K562 (cell line): ENCODE results near the gene VKORC1. TPM values are rescaled to one million over a fixed set of nuclear protein-coding genes. Genes with fewer than 3 reads are reported as not detected.

Source experiments
- ATF1 ChIP-seq, 2 experiments: fragments of 450-650 bp in 1 of 2; IDR thresholded peaks; 2 replicates each; pipeline ENCODE4 v1.6.1; 2016; ENCODE audit warnings: missing compliant biosample characterization in 1 of 2, missing genetic modification characterization in 1 of 2
- CHD4 ChIP-seq: fragments of 200-600 bp; sonication (generic); IDR thresholded peaks from 3 replicates; pipeline ENCODE4 v1.6.1; 2012; ENCODE audit warnings: low read depth, mild to moderate bottlenecking, mixed read lengths, low read length, inconsistent platforms; ENCODE audit not compliant: insufficient read depth, insufficient replicate concordance, poor library complexity, severe bottlenecking
- CREM ChIP-seq: IDR thresholded peaks from 2 replicates; pipeline ENCODE4 v1.6.1; 2014; ENCODE audit warnings: antibody characterized with exemption, low read depth
- HDAC1 ChIP-seq, 2 experiments: fragments of 450-650 bp; IDR thresholded peaks; 2 replicates each; pipeline ENCODE4 v1.6.1; 2016 to 2017; ENCODE audit warnings: inconsistent platforms in 1 of 2, mild to moderate bottlenecking in 1 of 2, moderate library complexity in 1 of 2
- NCOA1 ChIP-seq: fragments of 450-650 bp; IDR thresholded peaks from 2 replicates; pipeline ENCODE4 v1.6.1; 2016; ENCODE audit warnings: low read depth
- NFYB ChIP-seq: IDR thresholded peaks from 2 replicates; pipeline ENCODE4 v1.6.1; 2011; ENCODE audit warnings: mild to moderate bottlenecking, moderate library complexity; ENCODE audit not compliant: insufficient read length; ENCODE audit errors: extremely low read depth
- PHF8 ChIP-seq: fragments of 200-600 bp; sonication (generic); IDR thresholded peaks from 2 replicates; pipeline ENCODE4 v1.6.1; 2012; ENCODE audit warnings: mixed run types, mild to moderate bottlenecking, inconsistent platforms, low read length, moderate library complexity, borderline replicate concordance
- PML ChIP-seq: IDR thresholded peaks from 2 replicates; pipeline ENCODE4 v1.6.1; 2012; ENCODE audit warnings: low read length, inconsistent platforms
- POLR3G ChIP-seq: IDR thresholded peaks from 2 replicates; pipeline ENCODE4 v1.6.1; 2011; ENCODE audit not compliant: insufficient read length, insufficient replicate concordance; ENCODE audit errors: extremely low read depth
- PTTG1 ChIP-seq: fragments of 450-650 bp; IDR thresholded peaks from 2 replicates; pipeline ENCODE4 v1.6.1; 2016; ENCODE audit warnings: low read depth, mild to moderate bottlenecking, missing genetic modification characterization, missing compliant biosample characterization
- RAD21 ChIP-seq, 2 experiments: fragments of 250-450 bp in 1 of 2; fragments of 450-650 bp in 1 of 2; sonication (Bioruptor Pico) in 1 of 2; formaldehyde crosslinking in 1 of 2; IDR thresholded peaks in 1 of 2; conservative IDR thresholded peaks in 1 of 2; 2 replicates each; pipeline versions ENCODE4 v1.4.0 to v1.8.0; 2020 to 2022; ENCODE audit warnings: mild to moderate bottlenecking in 2 of 2, moderate library complexity in 1 of 2
- SIN3A ChIP-seq, 2 experiments: fragments of 150-350 bp in 1 of 2; IDR thresholded peaks; 2 replicates each; pipeline ENCODE4 v1.6.1; 2011 to 2016; ENCODE audit warnings: borderline replicate concordance in 2 of 2, low read depth in 2 of 2, low read length in 2 of 2, mild to moderate bottlenecking in 2 of 2, moderate library complexity in 2 of 2; ENCODE audit not compliant: control insufficient read depth in 1 of 2
- TAF7 ChIP-seq: fragments of 450-650 bp; IDR thresholded peaks from 2 replicates; pipeline ENCODE4 v1.6.1; 2016; ENCODE audit warnings: missing genetic modification characterization, missing compliant biosample characterization
- TRIM24 ChIP-seq, 2 experiments: fragments of 450-650 bp; IDR thresholded peaks; 2 replicates each; pipeline ENCODE4 v1.6.1; 2016
- U2AF2 ChIP-seq: fragments of 200-400 bp; formaldehyde crosslinking; optimal IDR thresholded peaks from 2 replicates; pipeline ENCODE3; 2017; ENCODE audit warnings: low read depth, mild to moderate bottlenecking, low read length
- ZKSCAN3 ChIP-seq: fragments of 250-450 bp; sonication (Bioruptor Pico); IDR thresholded peaks from 2 replicates; pipeline ENCODE4 v1.4.0; 2020
- ZNF239 ChIP-seq: fragments of 250-450 bp; sonication (Bioruptor Pico); IDR thresholded peaks from 2 replicates; pipeline ENCODE4 v1.4.0; 2020; ENCODE audit warnings: mild to moderate bottlenecking
- ZNF282 ChIP-seq: sonication (generic); formaldehyde crosslinking; IDR thresholded peaks from 2 replicates; pipeline ENCODE4 v1.8.1; 2023; ENCODE audit warnings: missing genetic modification reagents
- ZNF586 ChIP-seq: fragments of 450-650 bp; formaldehyde crosslinking; conservative IDR thresholded peaks from 2 replicates; pipeline ENCODE4 v1.4.0; 2020; ENCODE audit warnings: mild to moderate bottlenecking, moderate library complexity
- polyA plus RNA-seq, 8 experiments: library from polyadenylated mRNA; depleted of rRNA in 4 of 8; stranded (reverse) in 5 of 8; unstranded in 3 of 8; fragments of >200 nt; fragmentation: Nextera tagmentation in 2 of 8; fragmentation: Illumina TruSeq in 1 of 8; extraction: Ambion mirVana in 2 of 8; extraction: Trizol in 1 of 8; gene quantifications; 2 replicates each; pipeline versions ENCODE4 v1.2.1 to v1.2.3, GENCODE V29; 2011 to 2014; ENCODE audit warnings: inconsistent platforms in 1 of 8, missing spikeins in 1 of 8
- total RNA-seq, 7 experiments: library from RNA; depleted of rRNA in 6 of 7; stranded (reverse); fragments of >200 nt in 6 of 7; fragmentation: Illumina TruSeq in 2 of 7; extraction: Trizol in 2 of 7; gene quantifications; 2 replicates each; pipeline versions ENCODE4 v1.2.1 to v1.2.3, GENCODE V29; 2011 to 2021; ENCODE audit warnings: low replicate concordance in 1 of 7
- TF ChIP-seq, protein P1 (sequence below), 2 experiments: fragments of 200-800 bp in 1 of 2; sonication (Bioruptor generic) in 1 of 2; sonication (generic) in 1 of 2; formaldehyde crosslinking in 1 of 2; IDR thresholded peaks in 1 of 2; conservative IDR thresholded peaks in 1 of 2; 2 replicates each; pipeline versions ENCODE4 v1.5.0 to v1.6.1; 2016 to 2020; ENCODE audit warnings: missing compliant biosample characterization in 1 of 2, missing genetic modification characterization in 1 of 2, missing genetic modification reagents in 1 of 2
- TF ChIP-seq, protein P2 (sequence below), 3 experiments: IDR thresholded peaks in 2 of 3; conservative IDR thresholded peaks in 1 of 3; 2 replicates each; pipeline ENCODE4 v1.5.1; 2011 to 2012; ENCODE audit warnings: low read length in 3 of 3, mild to moderate bottlenecking in 3 of 3, control low read depth in 2 of 3, improper control_type of control experiment in 1 of 3, inconsistent platforms in 1 of 3, low read depth in 1 of 3, mixed read lengths in 1 of 3, moderate library complexity in 1 of 3; ENCODE audit not compliant: insufficient read depth in 2 of 3
- TF ChIP-seq, protein P3 (sequence below), 2 experiments: fragments of 450-650 bp; conservative IDR thresholded peaks; 2 replicates each; pipeline ENCODE4 v1.6.1; 2017; ENCODE audit warnings: mild to moderate bottlenecking in 2 of 2, moderate library complexity in 2 of 2

VKORC1 gene
- total and polyA plus RNA-seq, 9 of the 15 experiments (the other 6 are each of a cell fraction or from before 2014, with no cell fraction given): 30.0 to 119 (median 62.1) TPM

DNA sequence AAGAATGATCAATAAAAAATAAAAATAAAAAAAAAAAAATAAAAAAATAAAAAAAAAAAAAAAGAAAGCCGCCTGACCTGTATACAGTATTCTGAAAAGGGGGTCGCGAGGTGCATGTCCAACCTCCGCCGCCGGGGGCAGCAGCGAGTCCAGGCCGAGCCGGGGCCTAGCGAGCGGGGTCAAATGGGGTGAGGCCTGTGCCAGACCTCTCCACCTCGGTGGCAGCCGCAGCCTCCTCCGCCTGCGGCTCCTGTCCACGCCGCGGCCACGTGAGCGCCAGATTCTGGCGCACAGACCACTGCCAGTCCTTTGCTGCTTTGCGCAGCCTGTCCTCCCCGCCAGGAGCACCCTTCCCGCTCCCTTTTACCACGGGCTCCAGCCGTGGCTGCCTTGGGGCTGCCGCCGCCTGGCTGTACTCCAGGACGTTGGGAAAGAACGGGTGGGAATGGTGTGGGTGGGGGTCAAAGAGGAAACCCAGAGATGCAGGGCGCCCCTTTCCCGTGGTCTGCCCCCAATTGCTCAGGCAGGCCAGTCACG lies 11.1 kb upstream of the VKORC1 start (continued):
- TF ChIP-seq, protein P1, sequence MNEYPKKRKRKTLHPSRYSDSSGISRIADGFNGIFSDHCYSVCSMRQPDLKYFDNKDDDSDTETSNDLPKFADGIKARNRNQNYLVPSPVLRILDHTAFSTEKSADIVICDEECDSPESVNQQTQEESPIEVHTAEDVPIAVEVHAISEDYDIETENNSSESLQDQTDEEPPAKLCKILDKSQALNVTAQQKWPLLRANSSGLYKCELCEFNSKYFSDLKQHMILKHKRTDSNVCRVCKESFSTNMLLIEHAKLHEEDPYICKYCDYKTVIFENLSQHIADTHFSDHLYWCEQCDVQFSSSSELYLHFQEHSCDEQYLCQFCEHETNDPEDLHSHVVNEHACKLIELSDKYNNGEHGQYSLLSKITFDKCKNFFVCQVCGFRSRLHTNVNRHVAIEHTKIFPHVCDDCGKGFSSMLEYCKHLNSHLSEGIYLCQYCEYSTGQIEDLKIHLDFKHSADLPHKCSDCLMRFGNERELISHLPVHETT (CRISPR knock-in tag; conservative IDR thresholded peaks at IDR 0.05 in 1 of 2, IDR thresholded peaks at IDR 0.05 in 1 of 2): peak in 1 of 2 experiments; percentile 21; a peak in 1 of 4 replicates
- no peak for TF ChIP-seq U2AF2
- TF ChIP-seq RAD21 (CRISPR knock-in tag; conservative IDR thresholded peaks at IDR 0.05 in 1 of 2, IDR thresholded peaks at IDR 0.05 in 1 of 2): peak; percentile 38 to 47; a peak in 3 of 4 replicates
- TF ChIP-seq SIN3A (IDR thresholded peaks at IDR 0.05; ENCODE audit: borderline replicate concordance in 2 of 2, control insufficient read depth in 1 of 2, low read depth in 2 of 2, low read length in 2 of 2): peak in 1 of 2 experiments; percentile 49; a peak in 1 of 4 replicates
- TF ChIP-seq ZNF239: no peak
- TF ChIP-seq ZKSCAN3 (CRISPR knock-in tag): no peak
- TF ChIP-seq NCOA1: peak; percentile 83
- no peak for TF ChIP-seq POLR3G
- peak; percentile 46; the same call in 1 of the 2 replicates for TF ChIP-seq CREM
- no peak for TF ChIP-seq ATF1 (CRISPR knock-in tag; IDR thresholded peaks at IDR 0.05)
- TF ChIP-seq ATF1 (tag; IDR thresholded peaks at IDR 0.05): 0 out of 2 replicates have a peak, but pooled peaks have one; percentile 46
- TF ChIP-seq ZNF282: no peak
- TF ChIP-seq, protein P2, sequence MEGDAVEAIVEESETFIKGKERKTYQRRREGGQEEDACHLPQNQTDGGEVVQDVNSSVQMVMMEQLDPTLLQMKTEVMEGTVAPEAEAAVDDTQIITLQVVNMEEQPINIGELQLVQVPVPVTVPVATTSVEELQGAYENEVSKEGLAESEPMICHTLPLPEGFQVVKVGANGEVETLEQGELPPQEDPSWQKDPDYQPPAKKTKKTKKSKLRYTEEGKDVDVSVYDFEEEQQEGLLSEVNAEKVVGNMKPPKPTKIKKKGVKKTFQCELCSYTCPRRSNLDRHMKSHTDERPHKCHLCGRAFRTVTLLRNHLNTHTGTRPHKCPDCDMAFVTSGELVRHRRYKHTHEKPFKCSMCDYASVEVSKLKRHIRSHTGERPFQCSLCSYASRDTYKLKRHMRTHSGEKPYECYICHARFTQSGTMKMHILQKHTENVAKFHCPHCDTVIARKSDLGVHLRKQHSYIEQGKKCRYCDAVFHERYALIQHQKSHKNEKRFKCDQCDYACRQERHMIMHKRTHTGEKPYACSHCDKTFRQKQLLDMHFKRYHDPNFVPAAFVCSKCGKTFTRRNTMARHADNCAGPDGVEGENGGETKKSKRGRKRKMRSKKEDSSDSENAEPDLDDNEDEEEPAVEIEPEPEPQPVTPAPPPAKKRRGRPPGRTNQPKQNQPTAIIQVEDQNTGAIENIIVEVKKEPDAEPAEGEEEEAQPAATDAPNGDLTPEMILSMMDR (IDR thresholded peaks at IDR 0.05 in 2 of 3, conservative IDR thresholded peaks at IDR 0.05 in 1 of 3; ENCODE audit: insufficient read depth in 2 of 3, low read depth in 1 of 3, low read length in 3 of 3): peak; percentile 83 to 86 (median 84)
- TF ChIP-seq PTTG1 (tag): no peak
- no peak for TF ChIP-seq NFYB
- no peak for TF ChIP-seq PML
- TF ChIP-seq TAF7 (tag): 0 out of 2 replicates have a peak, but pooled peaks have one; percentile 50
- TF ChIP-seq ZNF586 (CRISPR knock-in tag): no peak
- TF ChIP-seq, protein P3, sequence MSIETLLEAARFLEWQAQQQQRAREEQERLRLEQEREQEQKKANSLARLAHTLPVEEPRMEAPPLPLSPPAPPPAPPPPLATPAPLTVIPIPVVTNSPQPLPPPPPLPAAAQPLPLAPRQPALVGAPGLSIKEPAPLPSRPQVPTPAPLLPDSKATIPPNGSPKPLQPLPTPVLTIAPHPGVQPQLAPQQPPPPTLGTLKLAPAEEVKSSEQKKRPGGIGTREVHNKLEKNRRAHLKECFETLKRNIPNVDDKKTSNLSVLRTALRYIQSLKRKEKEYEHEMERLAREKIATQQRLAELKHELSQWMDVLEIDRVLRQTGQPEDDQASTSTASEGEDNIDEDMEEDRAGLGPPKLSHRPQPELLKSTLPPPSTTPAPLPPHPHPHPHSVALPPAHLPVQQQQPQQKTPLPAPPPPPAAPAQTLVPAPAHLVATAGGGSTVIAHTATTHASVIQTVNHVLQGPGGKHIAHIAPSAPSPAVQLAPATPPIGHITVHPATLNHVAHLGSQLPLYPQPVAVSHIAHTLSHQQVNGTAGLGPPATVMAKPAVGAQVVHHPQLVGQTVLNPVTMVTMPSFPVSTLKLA (conservative IDR thresholded peaks at IDR 0.05): peak; percentile 91 to 93
- TF ChIP-seq CHD4: no peak
- peak in 1 of 2 experiments; percentile 78; a peak in 3 of 4 replicates for TF ChIP-seq TRIM24 (IDR thresholded peaks at IDR 0.05)
- TF ChIP-seq PHF8: peak; percentile 44; the same call in 1 of the 2 replicates
- peak in 1 of 2 experiments; percentile 82; a peak in 2 of 4 replicates for TF ChIP-seq HDAC1 (IDR thresholded peaks at IDR 0.05)
